ENCODE measurements around the gene SLC35C1.

DNA sequence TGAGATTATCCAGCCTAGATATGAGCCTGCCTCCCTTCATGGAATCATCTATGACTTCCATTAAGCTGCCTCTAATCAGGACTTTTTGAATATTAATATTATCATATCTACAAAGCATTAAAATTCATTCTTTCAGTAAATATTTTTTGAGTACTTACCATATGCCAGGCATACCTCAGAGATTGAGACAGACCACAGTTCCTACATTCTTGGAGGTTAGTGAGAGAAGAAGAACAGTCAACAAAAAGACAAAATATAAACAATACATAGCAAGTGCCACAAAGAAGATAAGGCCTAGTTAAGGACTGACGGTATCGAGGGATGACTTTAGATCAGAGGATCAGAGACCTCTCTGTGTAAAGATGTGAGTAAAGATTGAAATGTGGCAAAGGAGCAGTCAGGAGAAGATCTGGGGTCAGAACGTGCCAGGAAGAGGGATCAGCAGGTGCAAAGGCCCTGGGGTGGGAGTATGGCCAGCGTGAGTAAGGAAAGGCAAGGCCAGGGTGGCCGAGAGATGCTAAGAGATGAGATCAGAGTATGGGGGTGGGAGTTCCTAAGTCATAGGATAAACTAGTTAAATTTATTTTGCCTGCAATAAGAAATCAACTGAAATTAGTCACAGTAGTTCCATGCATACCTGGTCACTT is 15.4 kb downstream of the SLC35C1 start:
- TF ChIP-seq CTCF (conservative IDR thresholded peaks at IDR 0.05) (no peak), EZH2 (IDR thresholded peaks at IDR 0.05; ENCODE audit: low read depth) (no peak)
